Transverse colon (tissue), 4 donors: ENCODE data around the gene MFAP3L. TPM values are rescaled to one million over a fixed set of nuclear protein-coding genes. Genes with fewer than 3 reads are reported as not detected.

Source experiments
- DNase-seq: peaks from one replicate; pipeline ENCODE4 v3.0.0-alpha.2; 2019
- H3K27ac ChIP-seq, 4 donors: fragments of 200-600 bp; sonication (generic); 2 replicates each; pipeline ENCODE4 v1.5.1; 2016 to 2018; ENCODE audit warnings: inconsistent platforms in 4 of 4
- H3K27me3 ChIP-seq: fragments of 200-600 bp; sonication (generic); 2 replicates; pipeline ENCODE4 v1.5.1; 2017; ENCODE audit warnings: inconsistent platforms
- H3K36me3 ChIP-seq, 4 donors: fragments of 200-600 bp; sonication (generic); 2 replicates each; pipeline ENCODE4 v1.5.1; 2017 to 2019; ENCODE audit warnings: inconsistent platforms in 4 of 4
- H3K4me1 ChIP-seq, 4 donors: fragments of 200-600 bp; sonication (generic); 2 replicates each; pipeline ENCODE4 v1.5.1; 2017 to 2020; ENCODE audit warnings: inconsistent platforms in 4 of 4
- H3K4me3 ChIP-seq, 4 donors: fragments of 200-600 bp; sonication (generic); 1 replicate in 1 of 4; 2 replicates in 3 of 4; pipeline versions ENCODE4 v1.5.1 to v1.6.1; 2017 to 2019; ENCODE audit warnings: inconsistent platforms in 4 of 4
- H3K9me3 ChIP-seq, 2 donors: fragments of 200-600 bp; sonication (generic); 2 replicates each; pipeline ENCODE4 v1.5.1; 2017 to 2019; ENCODE audit warnings: inconsistent platforms in 2 of 2
- CTCF ChIP-seq, 5 experiments: fragments of 200-600 bp in 3 of 5; fragments of 450-650 bp in 2 of 5; sonication (generic) in 3 of 5; IDR thresholded peaks; 1 replicate in 2 of 5; 2 replicates in 3 of 5; pipeline ENCODE4 v1.5.1; 2016 to 2017; ENCODE audit warnings: antibody characterized with exemption in 5 of 5, inconsistent platforms in 3 of 5, mild to moderate bottlenecking in 2 of 5, moderate library complexity in 1 of 5
- EP300 ChIP-seq: sonication (generic); formaldehyde crosslinking; IDR thresholded peaks from one replicate; pipeline ENCODE4 v1.6.1; 2017; ENCODE audit warnings: antibody characterized with exemption, low read depth
- POLR2A ChIP-seq: fragments of 450-650 bp; IDR thresholded peaks from one replicate; pipeline ENCODE4 v1.6.1; 2016; ENCODE audit warnings: antibody characterized with exemption, mild to moderate bottlenecking, moderate library complexity
- POLR2AphosphoS5 ChIP-seq, 3 donors: sonication (generic); formaldehyde crosslinking; IDR thresholded peaks; one replicate each; pipeline ENCODE4 v1.6.1; 2016; ENCODE audit warnings: antibody characterized with exemption in 3 of 3
- WGBS, 2 donors: methylation state at CpG; one replicate each; pipeline ENCODE4 v1.1.5; 2018; ENCODE audit warnings: low coverage in 1 of 2; 5-methylcytosine and 5-hydroxymethylcytosine counted together
- in situ Hi-C, 4 donors: fragments of 200-750 bp; cut with MboI; loops; one replicate each; pipeline versions ENCODE4 v1.15.0 to v1.15.1; 2017; ENCODE audit warnings: low sequenced_read_pairs in 3 of 4, low pct_ligation_motif_present in 1 of 4, low pct_unique_long_range_greater_than_20kb in 1 of 4
- intact Hi-C: fragments of 100-400 bp; cut with DNase I; formaldehyde crosslinking; loops from one replicate; pipeline ENCODE4 v1.15.1; 2023; ENCODE audit warnings: low total_unique reads
- total RNA-seq, 4 donors: library from RNA; depleted of rRNA; stranded (reverse); fragments of >200 nt; gene quantifications; one replicate each; pipeline ENCODE4 v1.1.0, GENCODE V29; 2016

MFAP3L gene
- total RNA-seq, 4 donors from 2014 or later, result 0.60 to 25.4 (median 3.6) TPM

GRCh38 chr4:170014359-170015011 is 11.7 kb downstream of the MFAP3L start:
- TF ChIP-seq POLR2A (no peak), POLR2AphosphoS5 (IDR thresholded peaks at IDR 0.05) (no peak), CTCF (IDR thresholded peaks at IDR 0.05) (no peak), EP300 (no peak)
- peaks cover 0 to 4% (median 0%) of the 10 kb centered on the region in 4 donors for H3K4me1 ChIP-seq
- no peak for DNase-seq
- H3K36me3 ChIP-seq, result no peaks in the 10 kb centered on the region
- no peak overlapping the region for H3K27ac ChIP-seq
- intact Hi-C loops, result loop anchor here (5.0 kb wide), 1 partner anchor 1457 kb away; no protein-coding TSS in a partner anchor
- WGBS, 2 donors, result 62 to 70% methylated on average over 5 to 6 of the region's 6 CpGs
- H3K27me3 ChIP-seq, result no peaks in the 10 kb centered on the region
- H3K9me3 ChIP-seq, result no peaks in the 10 kb centered on the region
- in situ Hi-C loops, result no loop called here
- H3K4me3 ChIP-seq, result no peak overlapping the region

GRCh38 chr4:170012629-170012958 is 13.6 kb downstream of the MFAP3L start:
- intact Hi-C loops (loop anchor here (5.0 kb wide), 1 partner anchor 1455 kb away; no protein-coding TSS in a partner anchor), in situ Hi-C loops (no loop called here)
- no peak overlapping the region for H3K4me3 ChIP-seq
- 88 to 94% methylated on average over 2 of the region's 2 CpGs for WGBS, 2 donors
- no peak for TF ChIP-seq POLR2AphosphoS5 (IDR thresholded peaks at IDR 0.05)
- no peak for TF ChIP-seq EP300
- no peak for TF ChIP-seq CTCF (IDR thresholded peaks at IDR 0.05)
- TF ChIP-seq POLR2A, result no peak
- H3K27ac ChIP-seq, result no peak overlapping the region
- no peaks in the 10 kb centered on the region for H3K27me3 ChIP-seq
- H3K36me3 ChIP-seq, result no peaks in the 10 kb centered on the region
- H3K4me1 ChIP-seq, result peaks cover 0 to 4% (median 0%) of the 10 kb centered on the region in 4 donors
- no peaks in the 10 kb centered on the region for H3K9me3 ChIP-seq
- DNase-seq, result no peak

GRCh38 chr4:170011921-170012628 is 14.1 kb downstream of the MFAP3L start:
- TF ChIP-seq POLR2A (no peak), POLR2AphosphoS5 (IDR thresholded peaks at IDR 0.05) (no peak), CTCF (IDR thresholded peaks at IDR 0.05) (no peak), EP300 (no peak)
- 61 to 63% methylated on average over 3 to 7 of the region's 7 CpGs for WGBS, 2 donors
- no peaks in the 10 kb centered on the region for H3K9me3 ChIP-seq
- no peak for DNase-seq
- in situ Hi-C loops (no loop called here), intact Hi-C loops (loop anchor here (5.0 kb wide), 1 partner anchor 1455 kb away; no protein-coding TSS in a partner anchor)
- no peak overlapping the region for H3K27ac ChIP-seq
- no peaks in the 10 kb centered on the region for H3K27me3 ChIP-seq
- H3K36me3 ChIP-seq, result no peaks in the 10 kb centered on the region
- H3K4me3 ChIP-seq, result no peak overlapping the region
- peaks cover 0 to 4% (median 0%) of the 10 kb centered on the region in 4 donors for H3K4me1 ChIP-seq

- no peak overlapping the region for H3K4me3 ChIP-seq
- DNase-seq, result no peak
- in situ Hi-C loops, result no loop called here
- H3K9me3 ChIP-seq, result no peaks in the 10 kb centered on the region
- TF ChIP-seq EP300, result no peak
- no peak for TF ChIP-seq POLR2A
- no peak for TF ChIP-seq POLR2AphosphoS5 (IDR thresholded peaks at IDR 0.05)
- TF ChIP-seq CTCF (IDR thresholded peaks at IDR 0.05), result no peak
- H3K27ac ChIP-seq, result no peak overlapping the region
- WGBS, 2 donors, result 50 to 97% methylated on average over 1 to 4 of the region's 4 CpGs
- H3K36me3 ChIP-seq, result no peaks in the 10 kb centered on the region
- intact Hi-C loops, result no loop called here
- no peaks in the 10 kb centered on the region for H3K27me3 ChIP-seq
- no peaks in the 10 kb centered on the region for H3K4me1 ChIP-seq
Observed at GRCh38 chr4:170009291-170009690, 16.9 kb downstream of the MFAP3L start.
